GM19467 (cell line): ENCODE data around the gene AHDC1.
"Not testable (repeated sequence)": the region's sequence is repeated elsewhere in the genome, so short reads cannot be mapped to it uniquely, and the experiment has no call there.

Source experiments
- ATAC-seq: cut with Tn5 transposase; IDR thresholded peaks from one replicate; pipeline ENCODE4 v1.9.1; 2021; ENCODE audit warnings: mild to moderate bottlenecking, moderate library complexity; ENCODE audit not compliant: unreplicated experiment

Gene AHDC1

DNA sequence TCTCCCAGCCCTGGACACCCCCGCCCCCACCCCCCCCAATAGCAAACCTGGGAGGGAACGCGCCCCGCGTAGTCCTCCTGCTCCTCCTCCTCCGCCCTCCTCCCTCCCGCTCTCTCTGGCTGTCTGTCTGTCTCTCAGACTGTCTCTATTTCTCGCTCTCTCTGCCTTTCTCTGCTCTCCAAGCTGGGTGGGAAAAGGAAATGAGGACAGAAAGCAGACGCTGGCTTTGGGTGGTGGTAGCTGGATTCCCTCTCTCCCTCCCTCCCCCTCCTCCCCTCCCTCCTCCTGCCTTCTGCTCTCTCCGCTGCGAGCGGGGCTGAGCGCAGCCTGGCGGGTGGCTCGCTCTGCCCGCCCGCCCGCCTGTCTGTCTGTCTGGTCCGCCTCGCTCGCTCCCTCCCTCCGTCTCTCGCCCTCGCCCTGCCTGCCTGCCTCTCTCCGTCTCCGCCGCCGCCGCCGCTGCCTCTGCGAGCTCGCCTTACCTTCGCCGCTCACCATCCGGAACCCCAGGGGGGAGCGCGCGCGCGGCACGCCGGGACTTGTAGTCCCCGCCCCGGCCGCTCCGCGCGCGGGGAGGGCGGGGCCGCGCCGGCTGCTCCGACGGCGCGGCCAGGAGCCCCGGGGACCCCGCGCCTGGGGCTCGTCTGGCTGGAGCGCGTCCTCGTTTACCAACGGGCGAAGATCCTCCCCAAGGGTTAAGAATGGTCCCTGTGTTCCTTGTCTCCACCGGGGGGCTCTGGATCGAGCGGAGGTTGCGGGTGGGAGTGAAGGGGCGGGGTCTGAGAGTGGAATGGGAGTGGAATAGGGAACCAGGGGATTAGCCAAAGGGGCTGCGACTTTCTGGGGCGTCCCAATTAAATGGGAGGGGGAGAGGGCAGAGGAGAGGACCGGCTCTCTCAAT, at the start of gene AHDC1:
Gene AHDC1 (minus strand): TSS at position 464 of the 898 bp plus-strand sequence. CDS start 52,029 bp downstream, outside the sequence.
- ATAC-seq = peak; percentile 43

DNA sequence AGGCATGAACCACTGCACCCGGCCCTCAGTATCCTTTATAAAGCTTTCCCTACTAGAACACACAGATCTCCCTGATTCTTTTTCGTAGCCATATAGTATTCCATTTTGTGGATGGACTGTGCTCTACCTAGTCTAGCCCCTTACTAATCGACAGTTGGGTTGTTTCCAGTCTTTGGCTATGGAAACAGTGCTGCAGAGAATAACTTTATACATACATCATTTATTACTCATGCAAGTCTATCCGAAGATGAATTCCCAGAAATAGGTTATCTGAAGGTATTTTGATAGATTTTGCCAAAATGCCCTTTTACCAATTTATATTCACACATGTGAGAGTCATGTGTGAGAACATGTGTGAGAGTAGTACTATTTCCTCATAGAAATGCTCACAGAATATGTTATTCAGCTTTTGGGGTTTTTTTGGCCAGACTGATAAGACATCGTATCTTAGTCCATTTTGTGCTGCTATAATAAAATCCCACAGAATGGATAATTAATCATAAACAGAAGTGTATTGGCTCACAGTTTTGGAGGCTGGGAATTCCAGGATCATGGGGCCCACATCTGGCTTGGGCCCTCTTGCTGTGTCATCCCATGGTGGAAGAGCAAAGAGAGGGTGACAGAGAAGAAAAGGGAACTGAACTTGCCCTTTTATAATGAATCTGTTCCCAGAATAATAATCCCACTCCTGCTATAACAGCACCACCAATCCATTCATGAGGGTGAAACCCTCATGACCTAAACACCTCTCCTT, 48.3 kb upstream of the AHDC1 start:
- no peak for ATAC-seq

DNA sequence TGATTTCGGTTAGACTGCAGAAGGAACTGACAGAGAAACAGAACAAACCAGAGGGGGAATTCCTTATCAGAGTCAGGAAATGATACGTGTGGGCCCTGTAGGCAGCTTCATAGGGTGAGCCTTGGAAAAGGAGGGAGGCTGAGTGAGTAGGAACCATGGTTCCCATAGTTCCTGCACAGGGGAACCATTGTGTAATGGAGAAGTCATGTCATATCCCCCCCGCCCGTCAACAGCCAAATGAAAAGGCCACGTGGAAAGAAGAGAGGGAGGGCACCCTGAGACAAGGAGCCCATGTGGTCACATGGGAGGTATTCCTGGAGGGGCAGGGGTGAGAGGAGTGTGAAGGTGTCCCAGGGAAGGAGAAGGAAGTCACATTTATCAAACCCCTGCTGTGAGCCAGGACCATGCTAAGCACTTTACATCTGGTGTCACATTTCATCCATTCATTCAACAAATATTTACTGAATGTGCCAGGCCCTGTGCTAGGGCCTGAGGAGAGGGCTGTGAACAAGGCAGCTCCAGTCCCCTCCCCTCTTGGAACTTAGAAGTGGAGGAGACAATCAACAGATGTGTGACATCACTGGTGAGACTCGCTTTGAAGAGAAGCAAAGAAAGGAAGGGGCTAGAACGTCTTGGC, 46.7 kb upstream of the AHDC1 start:
- ATAC-seq = no peak

- no peak for ATAC-seq
Observed at GRCh38 chr1:27650171-27650538, 46.2 kb upstream of the AHDC1 start.

- no peak for ATAC-seq
Observed at GRCh38 chr1:27649306-27649635, 45.3 kb upstream of the AHDC1 start.

DNA sequence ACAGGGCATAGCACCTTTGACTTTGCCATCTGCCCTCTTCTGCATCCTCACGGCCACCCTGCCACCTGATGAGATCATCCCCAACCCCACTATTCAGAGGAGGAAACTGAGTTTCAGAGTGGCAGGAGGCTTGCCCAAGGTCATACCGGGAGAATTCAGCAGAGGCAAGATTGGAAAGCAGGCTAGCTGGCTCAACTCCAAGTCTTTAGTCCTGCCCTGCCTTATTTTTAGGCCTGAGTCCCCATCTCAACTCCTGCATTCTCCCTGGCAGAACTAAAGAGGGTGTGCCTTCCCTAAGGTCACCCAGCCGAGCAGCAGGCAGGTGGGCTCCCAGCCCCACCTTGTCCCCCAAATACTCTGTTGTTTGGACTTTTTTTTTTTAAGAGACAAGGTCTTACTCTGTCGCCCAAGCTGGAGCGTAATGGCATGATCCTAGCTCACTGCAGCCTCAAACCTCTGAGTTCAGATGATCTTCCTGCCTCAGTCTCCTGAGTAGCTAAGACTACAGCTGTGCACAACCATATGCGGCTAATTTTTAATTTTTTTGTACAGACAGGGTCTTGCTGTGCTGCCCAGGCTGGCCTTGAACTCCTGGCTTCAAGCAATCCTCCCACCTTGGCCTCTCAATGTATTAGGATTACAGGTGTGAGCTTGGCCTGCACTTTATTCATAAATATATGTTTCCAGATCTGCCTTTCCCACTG, 44.8 kb upstream of the AHDC1 start:
- no peak for ATAC-seq

DNA sequence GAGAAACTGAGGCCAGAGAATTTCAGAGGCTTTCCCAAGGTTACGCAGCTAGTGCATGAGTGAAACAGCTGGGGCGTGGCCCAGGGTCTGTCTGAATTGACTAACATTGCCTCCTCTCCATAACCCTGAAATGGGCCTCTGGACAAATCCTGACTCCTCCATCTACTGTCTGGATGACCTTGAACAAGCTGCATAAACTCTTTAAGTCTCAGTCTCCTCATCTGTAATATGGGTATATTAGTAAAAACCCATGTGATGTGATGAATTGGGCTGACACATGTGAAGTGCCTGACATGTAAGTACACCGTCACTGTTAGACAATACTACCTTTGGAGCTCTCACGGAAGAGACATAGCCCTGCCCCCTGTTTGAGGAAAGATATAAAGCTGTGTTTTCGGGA, 43.4 kb upstream of the AHDC1 start:
- ATAC-seq = no peak

DNA sequence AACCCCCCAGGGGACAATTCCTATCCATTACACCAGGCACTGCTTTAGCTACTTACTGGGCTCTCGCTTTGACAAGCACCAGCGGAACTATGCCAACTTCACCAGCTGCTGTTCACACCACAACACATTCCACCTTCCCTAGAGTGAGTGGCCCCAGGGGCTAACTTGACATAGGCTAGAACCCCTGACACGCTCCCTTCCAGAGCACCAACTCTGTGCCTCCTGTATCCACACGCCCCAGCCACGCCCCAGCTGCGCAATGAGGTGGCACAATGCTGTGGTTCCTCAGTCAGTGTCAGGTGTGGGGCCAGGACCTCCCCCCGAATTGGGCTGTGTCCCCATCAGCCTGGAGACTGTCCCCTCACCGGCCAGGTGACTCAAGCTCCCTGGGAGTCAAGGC, 42.7 kb upstream of the AHDC1 start:
- no peak for ATAC-seq

- no peak for ATAC-seq
Observed at GRCh38 chr1:27645071-27645415, 41.1 kb upstream of the AHDC1 start.

DNA sequence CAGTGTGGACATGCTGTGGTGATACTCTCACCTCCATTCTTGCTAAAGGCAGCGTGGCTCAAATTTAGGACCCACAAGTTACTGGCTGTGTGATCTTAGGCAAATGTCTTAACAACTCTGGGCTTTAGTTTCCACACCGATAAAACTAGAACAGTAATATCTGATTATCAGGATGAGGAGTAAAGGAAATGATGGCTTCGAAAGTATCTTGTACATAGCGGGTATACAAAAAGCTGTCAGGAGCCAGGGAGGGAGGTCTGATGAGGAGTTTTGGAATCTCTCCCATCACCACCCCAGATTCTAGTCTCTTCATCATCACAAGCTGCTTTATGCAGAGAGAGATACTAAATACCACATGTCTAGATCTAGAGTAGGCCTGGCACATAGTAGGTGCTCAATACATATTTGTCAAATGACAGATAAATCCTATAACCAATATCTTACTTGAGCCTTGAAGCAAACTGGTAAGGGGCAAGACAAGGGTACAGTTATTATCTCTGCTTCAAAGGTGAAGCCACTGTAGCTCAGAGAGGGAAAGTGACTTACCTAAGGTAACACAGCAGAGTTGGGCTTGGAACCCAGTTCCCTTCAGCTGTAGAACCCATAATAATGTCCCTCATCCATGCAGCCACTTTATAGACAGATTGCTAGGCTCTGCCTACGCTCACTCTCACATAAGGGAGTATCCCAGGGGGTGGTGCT, 40.6 kb upstream of the AHDC1 start:
- ATAC-seq = no peak

GRCh38 chr1:27643600-27644368, 39.8 kb upstream of the AHDC1 start:
- ATAC-seq = peak; percentile 67

DNA sequence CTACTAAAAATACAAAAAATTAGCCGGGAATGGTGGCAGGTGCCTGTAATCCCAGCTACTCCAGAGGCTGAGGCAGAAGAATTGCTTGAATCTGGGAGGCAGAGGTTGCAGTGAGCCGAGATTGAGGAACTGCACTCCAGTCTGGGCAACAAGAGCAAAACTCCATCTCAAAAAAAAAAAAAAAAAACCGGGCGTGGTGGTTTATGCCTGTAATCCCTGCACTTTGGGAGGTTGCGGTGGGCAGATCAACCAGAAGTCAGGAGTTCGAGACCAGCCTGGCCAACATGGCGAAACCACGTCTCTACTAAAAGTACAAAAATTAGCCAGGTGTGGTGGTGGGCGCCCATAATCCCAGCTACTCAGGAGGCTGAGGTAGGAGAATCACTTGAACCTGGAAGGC, 36.6 kb upstream of the AHDC1 start:
- ATAC-seq = not testable (repeated sequence)

- ATAC-seq = no peak
Observed at GRCh38 chr1:27638805-27639204, 34.9 kb upstream of the AHDC1 start.

GRCh38 chr1:27638047-27638734, 34.2 kb upstream of the AHDC1 start:
- ATAC-seq = no peak

- ATAC-seq = no peak
Observed at GRCh38 chr1:27635396-27636142, 31.6 kb upstream of the AHDC1 start.

GRCh38 chr1:27634985-27635367, 31.0 kb upstream of the AHDC1 start, which contains the start of gene FGR:
TSS of gene FGR (minus strand) at chr1:27635185. CDS start at chr1:27623916, 11,269 bp downstream.
- no peak for ATAC-seq

GRCh38 chr1:27634177-27634984, 30.4 kb upstream of the AHDC1 start:
- no peak for ATAC-seq
